Measurements from ENCODE around the gene BIRC6.
"Not testable (repeated sequence)": the region's sequence is repeated elsewhere in the genome, so short reads cannot be mapped to it uniquely, and the experiment has no call there.

BIRC6 gene, protein sequence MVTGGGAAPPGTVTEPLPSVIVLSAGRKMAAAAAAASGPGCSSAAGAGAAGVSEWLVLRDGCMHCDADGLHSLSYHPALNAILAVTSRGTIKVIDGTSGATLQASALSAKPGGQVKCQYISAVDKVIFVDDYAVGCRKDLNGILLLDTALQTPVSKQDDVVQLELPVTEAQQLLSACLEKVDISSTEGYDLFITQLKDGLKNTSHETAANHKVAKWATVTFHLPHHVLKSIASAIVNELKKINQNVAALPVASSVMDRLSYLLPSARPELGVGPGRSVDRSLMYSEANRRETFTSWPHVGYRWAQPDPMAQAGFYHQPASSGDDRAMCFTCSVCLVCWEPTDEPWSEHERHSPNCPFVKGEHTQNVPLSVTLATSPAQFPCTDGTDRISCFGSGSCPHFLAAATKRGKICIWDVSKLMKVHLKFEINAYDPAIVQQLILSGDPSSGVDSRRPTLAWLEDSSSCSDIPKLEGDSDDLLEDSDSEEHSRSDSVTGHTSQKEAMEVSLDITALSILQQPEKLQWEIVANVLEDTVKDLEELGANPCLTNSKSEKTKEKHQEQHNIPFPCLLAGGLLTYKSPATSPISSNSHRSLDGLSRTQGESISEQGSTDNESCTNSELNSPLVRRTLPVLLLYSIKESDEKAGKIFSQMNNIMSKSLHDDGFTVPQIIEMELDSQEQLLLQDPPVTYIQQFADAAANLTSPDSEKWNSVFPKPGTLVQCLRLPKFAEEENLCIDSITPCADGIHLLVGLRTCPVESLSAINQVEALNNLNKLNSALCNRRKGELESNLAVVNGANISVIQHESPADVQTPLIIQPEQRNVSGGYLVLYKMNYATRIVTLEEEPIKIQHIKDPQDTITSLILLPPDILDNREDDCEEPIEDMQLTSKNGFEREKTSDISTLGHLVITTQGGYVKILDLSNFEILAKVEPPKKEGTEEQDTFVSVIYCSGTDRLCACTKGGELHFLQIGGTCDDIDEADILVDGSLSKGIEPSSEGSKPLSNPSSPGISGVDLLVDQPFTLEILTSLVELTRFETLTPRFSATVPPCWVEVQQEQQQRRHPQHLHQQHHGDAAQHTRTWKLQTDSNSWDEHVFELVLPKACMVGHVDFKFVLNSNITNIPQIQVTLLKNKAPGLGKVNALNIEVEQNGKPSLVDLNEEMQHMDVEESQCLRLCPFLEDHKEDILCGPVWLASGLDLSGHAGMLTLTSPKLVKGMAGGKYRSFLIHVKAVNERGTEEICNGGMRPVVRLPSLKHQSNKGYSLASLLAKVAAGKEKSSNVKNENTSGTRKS (N-terminal part only)

DNA sequence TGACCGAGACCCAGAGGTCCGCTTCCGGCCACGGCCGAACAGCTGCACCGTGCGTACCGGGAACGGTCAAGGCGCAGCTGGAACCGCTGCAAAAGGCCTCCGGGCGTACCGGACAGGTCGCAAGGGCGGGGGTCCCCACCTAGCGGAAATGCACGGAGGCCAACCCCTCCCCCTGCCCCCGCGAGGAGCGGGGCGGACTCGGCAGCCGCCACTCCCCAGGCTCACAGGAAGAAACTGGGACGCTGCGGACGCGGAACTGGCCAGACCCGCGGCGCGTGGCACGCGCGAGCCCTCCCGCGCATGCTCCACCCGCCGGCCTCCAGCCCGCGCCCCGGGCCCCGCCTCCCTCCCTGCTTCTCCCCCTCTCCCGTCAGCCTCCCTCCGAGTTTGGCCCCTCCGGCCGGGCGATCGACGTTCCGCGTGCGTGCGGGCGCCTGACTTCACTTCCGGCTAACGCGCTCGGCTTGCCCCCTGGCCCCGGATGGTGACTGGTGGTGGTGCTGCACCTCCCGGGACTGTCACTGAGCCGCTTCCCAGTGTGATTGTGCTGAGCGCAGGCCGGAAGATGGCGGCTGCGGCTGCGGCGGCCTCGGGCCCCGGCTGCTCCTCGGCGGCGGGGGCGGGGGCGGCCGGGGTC is at the start of gene BIRC6:
Gene BIRC6, plus strand, starts transcription at position 343 of the 637 bp plus-strand sequence. Its CDS starts 139 bp downstream, at position 482.
- peak; percentile 80 to 82 for DNase-seq (ENCODE audit: low spot score in 2 of 2)
- Mint-ChIP-seq H3K27me3 (no peaks in the 10 kb centered on the region), H3K4me1 (peaks cover 33% of the 10 kb centered on the region), H3K36me3 (ENCODE audit: insufficient read depth) (peaks cover 26% of the 10 kb centered on the region), H3K4me3 (peak within 1 kb of the TSS; percentile 79), H3K27ac (ENCODE audit: low read depth) (peak within 1 kb of the TSS; percentile 91), H3K9me3 (no peaks in the 10 kb centered on the region)
- ATAC-seq (replicated peaks; ENCODE audit: extremely low read depth, poor library complexity, severe bottlenecking), result peak; percentile 92

DNA sequence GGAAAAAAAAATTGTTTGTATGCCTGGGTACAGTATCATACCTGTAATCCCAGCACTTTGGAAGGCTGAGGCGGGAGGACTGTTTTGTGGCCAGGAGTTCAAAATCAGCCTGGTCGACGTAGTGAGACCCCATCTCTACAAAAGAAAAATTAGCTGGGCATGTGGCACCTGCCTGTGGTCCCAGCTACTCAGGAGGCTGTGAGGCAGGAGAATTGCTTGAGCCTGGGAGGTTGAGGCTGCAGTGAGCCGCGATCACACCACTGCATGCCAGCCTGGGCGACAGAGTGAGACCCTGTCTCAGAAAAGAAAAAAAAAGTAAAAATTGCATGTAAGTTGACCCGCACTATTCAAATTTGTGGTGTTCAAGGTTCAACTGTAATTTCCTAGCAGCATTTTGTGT is 46.2 kb upstream of the BIRC6 start:
- Mint-ChIP-seq H3K27me3 (no peaks in the 10 kb centered on the region), H3K36me3 (ENCODE audit: insufficient read depth) (peaks cover 16% of the 10 kb centered on the region), H3K9me3 (no peaks in the 10 kb centered on the region), H3K4me3 (no peak overlapping the region), H3K4me1 (no peaks in the 10 kb centered on the region), H3K27ac (ENCODE audit: low read depth) (no peak overlapping the region)
- DNase-seq (ENCODE audit: low spot score in 2 of 2) (no peak), ATAC-seq (replicated peaks; ENCODE audit: extremely low read depth, poor library complexity, severe bottlenecking) (no peak)

DNA sequence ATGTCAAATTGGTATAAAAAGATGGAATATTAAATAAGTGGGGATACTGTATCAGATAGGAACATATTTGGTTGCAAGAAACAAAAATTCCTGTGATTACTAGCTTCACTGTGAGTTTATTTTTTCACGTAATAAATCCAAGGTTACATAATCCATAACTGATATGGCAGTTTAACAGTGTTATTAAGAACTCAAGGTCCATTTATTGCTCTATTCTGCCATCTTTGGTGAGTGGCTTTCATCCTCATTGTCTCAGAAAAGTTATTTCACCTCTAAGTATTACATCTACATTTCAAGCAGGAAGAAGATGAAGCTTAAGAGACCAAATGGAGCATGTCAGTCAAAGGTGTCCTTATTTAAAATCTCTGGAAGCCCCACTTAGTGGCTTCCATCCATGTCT is 41.9 kb upstream of the BIRC6 start:
- Mint-ChIP-seq H3K9me3 (no peaks in the 10 kb centered on the region), H3K36me3 (ENCODE audit: insufficient read depth) (peaks cover 3% of the 10 kb centered on the region), H3K27me3 (no peaks in the 10 kb centered on the region), H3K27ac (ENCODE audit: low read depth) (no peak overlapping the region), H3K4me3 (no peak overlapping the region), H3K4me1 (no peaks in the 10 kb centered on the region)
- ATAC-seq (replicated peaks; ENCODE audit: extremely low read depth, poor library complexity, severe bottlenecking) (no peak), DNase-seq (ENCODE audit: low spot score in 2 of 2) (no peak)

DNA sequence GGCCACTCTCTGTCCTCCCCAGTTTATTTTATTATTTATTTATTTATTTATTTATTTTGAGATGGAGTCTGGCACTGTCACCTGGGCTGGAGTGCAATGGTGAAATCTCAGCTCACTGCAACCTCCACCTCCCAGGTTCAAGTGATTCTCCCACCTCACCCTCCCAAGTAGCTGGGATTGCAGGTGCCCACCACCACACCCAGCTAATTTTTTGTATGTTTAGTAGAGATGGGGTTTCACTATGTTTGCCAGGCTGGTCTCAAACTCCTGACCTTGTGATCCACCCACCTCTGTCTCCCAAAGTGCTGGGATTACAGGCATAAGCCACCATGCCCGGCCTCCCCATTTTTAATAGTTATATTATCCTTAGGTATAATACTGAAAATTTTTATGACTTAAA is 28.1 kb upstream of the BIRC6 start:
- H3K27ac Mint-ChIP-seq (ENCODE audit: low read depth), result peak overlapping the region; percentile 47
- H3K9me3 Mint-ChIP-seq; H3K36me3 Mint-ChIP-seq (ENCODE audit: insufficient read depth); H3K4me1 Mint-ChIP-seq; DNase-seq (ENCODE audit: low spot score in 2 of 2); H3K27me3 Mint-ChIP-seq; ATAC-seq (replicated peaks; ENCODE audit: extremely low read depth, poor library complexity, severe bottlenecking); H3K4me3 Mint-ChIP-seq: not testable (repeated sequence)

DNA sequence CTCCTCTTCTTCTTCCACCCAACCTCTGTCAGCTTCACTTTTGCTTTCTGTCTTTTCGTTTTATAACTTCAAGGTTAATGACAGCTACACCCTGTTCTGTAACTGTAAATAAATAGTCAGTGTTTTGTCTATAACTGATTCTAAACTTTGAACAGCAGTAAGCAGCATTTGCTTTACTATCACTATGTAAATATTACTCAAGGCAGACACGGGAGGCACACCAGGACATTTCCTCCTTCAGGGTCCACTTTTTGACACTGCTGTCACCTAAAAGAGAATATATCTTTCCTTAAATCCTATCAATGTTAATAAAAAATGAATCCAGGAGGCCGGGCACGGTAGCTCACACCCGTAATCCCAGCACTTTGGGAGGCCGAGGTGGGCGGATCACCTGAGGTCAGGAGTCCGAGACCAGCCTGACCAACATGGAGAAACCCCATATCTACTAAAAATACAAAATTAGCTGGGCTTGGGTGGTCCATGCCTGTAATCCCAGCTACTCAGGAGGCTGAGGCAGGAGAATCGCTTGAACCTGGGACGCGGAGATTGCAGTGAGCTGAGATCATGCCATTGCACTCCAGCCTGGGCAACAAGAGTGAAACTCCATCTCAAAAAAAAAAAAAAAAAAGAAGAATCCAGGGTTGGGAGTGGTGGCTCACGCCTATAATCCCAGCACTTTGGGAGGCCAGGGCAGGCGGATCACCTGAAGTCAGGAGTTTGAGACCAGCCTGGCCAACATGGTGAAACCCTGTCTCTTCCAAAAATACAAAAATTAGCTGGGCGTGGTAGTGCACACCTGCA is 27.4 kb upstream of the BIRC6 start:
- not testable (repeated sequence) for ATAC-seq (replicated peaks; ENCODE audit: extremely low read depth, poor library complexity, severe bottlenecking); H3K4me3 Mint-ChIP-seq; H3K36me3 Mint-ChIP-seq (ENCODE audit: insufficient read depth); H3K4me1 Mint-ChIP-seq; H3K27me3 Mint-ChIP-seq; H3K9me3 Mint-ChIP-seq; DNase-seq (ENCODE audit: low spot score in 2 of 2)
- H3K27ac Mint-ChIP-seq (ENCODE audit: low read depth), result peak overlapping the region; percentile 47

DNA sequence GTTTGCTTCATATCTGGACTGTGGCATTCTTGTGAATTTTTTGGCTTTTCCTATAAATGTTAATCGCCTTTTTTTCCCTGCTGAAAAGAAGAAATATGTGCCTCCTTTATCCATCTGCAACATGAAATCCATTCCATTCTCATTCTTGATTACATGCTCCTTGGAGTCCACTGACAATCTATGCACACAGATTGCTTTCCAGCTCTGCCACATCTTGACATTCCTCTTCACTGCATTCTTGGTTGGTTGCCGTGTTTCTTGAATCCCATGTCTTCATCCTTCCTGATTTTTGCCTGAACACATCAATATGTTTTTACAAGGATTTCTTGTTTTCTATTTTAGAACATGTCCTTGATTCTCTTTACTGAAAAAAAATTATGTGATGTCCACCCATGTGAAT is 26.7 kb upstream of the BIRC6 start:
- Mint-ChIP-seq H3K4me1 (no peaks in the 10 kb centered on the region), H3K27ac (ENCODE audit: low read depth) (no peak overlapping the region), H3K36me3 (ENCODE audit: insufficient read depth) (peaks cover 2% of the 10 kb centered on the region), H3K9me3 (no peaks in the 10 kb centered on the region), H3K4me3 (no peak overlapping the region), H3K27me3 (no peaks in the 10 kb centered on the region)
- ATAC-seq (replicated peaks; ENCODE audit: extremely low read depth, poor library complexity, severe bottlenecking) (no peak), DNase-seq (ENCODE audit: low spot score in 2 of 2) (no peak)

DNA sequence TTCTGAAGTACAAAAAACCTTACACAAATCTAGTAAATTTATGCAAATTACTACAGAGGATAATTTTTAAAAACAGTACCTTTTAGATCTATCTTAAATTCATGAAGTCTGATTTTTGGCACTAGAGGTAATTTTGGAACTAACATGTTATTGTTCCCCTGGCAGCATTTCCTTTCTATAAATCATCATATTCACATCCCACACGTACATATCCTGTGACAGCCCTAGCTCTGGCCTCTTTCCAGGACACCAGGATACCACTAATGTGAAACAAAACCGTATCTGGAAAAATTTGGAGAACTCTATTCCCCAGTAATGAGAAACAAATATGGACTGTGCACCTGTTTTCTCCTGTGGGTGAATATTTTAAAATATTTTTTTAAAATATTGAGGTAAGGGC is 14.0 kb upstream of the BIRC6 start:
- Mint-ChIP-seq H3K27me3 (no peaks in the 10 kb centered on the region), H3K4me1 (no peaks in the 10 kb centered on the region), H3K27ac (ENCODE audit: low read depth) (no peak overlapping the region), H3K9me3 (no peaks in the 10 kb centered on the region), H3K36me3 (ENCODE audit: insufficient read depth) (peaks cover 4% of the 10 kb centered on the region), H3K4me3 (no peak overlapping the region)
- no peak for ATAC-seq (replicated peaks; ENCODE audit: extremely low read depth, poor library complexity, severe bottlenecking)
- no peak for DNase-seq (ENCODE audit: low spot score in 2 of 2)

DNA sequence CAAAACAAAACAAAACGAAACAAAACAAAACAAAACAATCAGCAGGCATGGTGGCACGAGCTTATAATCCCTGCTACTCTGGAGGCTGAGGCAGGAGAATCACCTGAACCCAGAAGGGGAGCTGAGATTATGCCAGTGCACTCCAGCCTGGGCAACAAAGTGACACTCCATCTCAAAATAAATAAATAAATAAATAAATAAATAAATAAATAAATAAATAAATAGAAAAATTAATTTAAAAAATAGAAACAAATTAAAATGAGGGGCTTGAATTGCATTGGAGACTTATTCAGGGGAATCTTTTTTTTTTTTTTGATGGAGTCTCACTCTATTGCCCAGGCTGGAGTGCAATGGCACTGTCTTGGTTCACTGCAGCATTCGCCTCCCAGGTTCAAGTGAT is 6.0 kb upstream of the BIRC6 start:
- H3K9me3 Mint-ChIP-seq; H3K36me3 Mint-ChIP-seq (ENCODE audit: insufficient read depth); H3K27me3 Mint-ChIP-seq; H3K27ac Mint-ChIP-seq (ENCODE audit: low read depth); H3K4me1 Mint-ChIP-seq; DNase-seq (ENCODE audit: low spot score in 2 of 2); ATAC-seq (replicated peaks; ENCODE audit: extremely low read depth, poor library complexity, severe bottlenecking); H3K4me3 Mint-ChIP-seq: not testable (repeated sequence)

DNA sequence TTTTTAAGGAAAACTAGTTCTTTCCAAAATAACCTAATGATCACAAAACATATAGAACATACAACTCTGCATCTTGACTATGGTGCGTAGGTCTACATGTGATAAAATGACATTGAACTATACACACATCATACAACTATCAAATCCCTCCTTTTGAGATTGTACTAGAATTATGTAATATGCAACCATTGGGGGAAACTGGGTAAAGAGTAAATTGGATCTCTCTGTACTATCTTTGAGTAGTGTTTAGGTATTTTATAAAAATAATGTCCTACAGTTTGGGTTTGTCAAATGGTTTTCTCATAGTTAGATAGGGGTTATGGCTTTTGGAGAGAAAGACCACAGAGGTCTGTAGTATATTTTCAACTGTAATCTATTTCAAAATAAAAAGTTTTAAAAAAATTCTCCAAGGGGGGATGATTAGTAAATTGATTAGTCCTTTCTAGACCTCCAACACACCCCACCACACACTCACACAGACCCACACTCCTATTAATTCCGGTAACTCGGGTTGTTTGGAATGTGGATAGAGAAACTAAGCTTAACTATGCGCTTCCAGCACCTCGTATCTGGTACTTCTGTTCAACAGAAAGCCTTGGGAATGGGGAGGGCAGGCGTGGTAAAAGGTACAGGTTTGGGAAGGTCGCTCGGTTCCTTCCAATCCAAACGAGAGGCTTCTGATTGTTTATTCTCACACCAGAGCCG is 695 bp upstream of the BIRC6 start:
- Mint-ChIP-seq H3K4me1 (peaks cover 27% of the 10 kb centered on the region), H3K9me3 (no peaks in the 10 kb centered on the region), H3K27me3 (no peaks in the 10 kb centered on the region), H3K4me3 (peak overlapping the region; percentile 79), H3K27ac (ENCODE audit: low read depth) (peak overlapping the region; percentile 91), H3K36me3 (ENCODE audit: insufficient read depth) (peaks cover 26% of the 10 kb centered on the region)
- no peak for DNase-seq (ENCODE audit: low spot score in 2 of 2)
- ATAC-seq (replicated peaks; ENCODE audit: extremely low read depth, poor library complexity, severe bottlenecking), result peak; percentile 10

DNA sequence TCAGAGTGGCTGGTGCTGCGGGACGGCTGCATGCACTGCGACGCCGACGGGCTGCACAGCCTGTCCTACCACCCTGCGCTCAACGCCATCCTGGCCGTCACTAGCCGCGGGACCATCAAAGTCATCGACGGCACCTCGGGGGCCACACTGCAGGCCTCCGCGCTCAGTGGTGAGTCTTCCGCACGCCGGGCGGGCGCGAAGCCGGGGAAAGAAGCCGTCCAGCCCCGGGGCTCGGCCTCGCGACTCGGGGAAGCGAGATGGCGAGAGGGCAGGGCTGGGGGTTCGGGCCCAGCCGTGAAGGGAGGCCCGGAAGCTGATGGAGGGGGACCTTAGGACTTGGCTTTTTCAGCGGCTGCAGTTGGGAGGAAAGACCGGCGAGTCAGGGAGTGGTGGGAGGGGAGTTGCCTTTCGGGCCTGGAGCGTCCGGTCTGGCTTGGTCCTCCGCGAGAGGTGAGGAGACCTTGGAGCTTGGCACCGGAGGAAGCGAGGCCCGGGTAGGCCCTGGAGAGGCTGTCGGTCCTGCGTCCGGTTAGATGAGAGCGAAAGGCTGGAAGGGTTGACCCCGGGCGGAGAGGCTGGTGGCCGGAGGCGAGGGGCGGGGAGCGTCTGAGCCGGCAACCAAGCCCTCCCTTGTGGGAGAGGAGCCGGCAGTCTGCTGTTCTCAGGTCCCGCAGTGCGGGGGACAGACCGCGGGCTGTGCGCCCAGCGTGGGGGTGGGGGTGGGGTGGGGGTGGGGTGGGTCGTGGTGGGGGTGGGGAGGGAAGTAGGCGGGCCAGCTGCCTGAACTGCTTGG is 691 bp downstream of the BIRC6 start:
- ATAC-seq (replicated peaks; ENCODE audit: extremely low read depth, poor library complexity, severe bottlenecking), result peak; percentile 27
- DNase-seq (ENCODE audit: low spot score in 2 of 2), result peak in 1 of 2 donors; percentile 23

More for the DNA sequence above, 691 bp downstream of the BIRC6 start:
- peaks cover 35% of the 10 kb centered on the region for H3K4me1 Mint-ChIP-seq
- peak overlapping the region; percentile 91 for H3K27ac Mint-ChIP-seq (ENCODE audit: low read depth)
- H3K36me3 Mint-ChIP-seq (ENCODE audit: insufficient read depth), result peaks cover 26% of the 10 kb centered on the region
- H3K9me3 Mint-ChIP-seq, result no peaks in the 10 kb centered on the region
- H3K27me3 Mint-ChIP-seq, result no peaks in the 10 kb centered on the region
- peak overlapping the region; percentile 79 for H3K4me3 Mint-ChIP-seq
